Measurements from ENCODE around the gene PLAC1.

Gene PLAC1

DNA sequence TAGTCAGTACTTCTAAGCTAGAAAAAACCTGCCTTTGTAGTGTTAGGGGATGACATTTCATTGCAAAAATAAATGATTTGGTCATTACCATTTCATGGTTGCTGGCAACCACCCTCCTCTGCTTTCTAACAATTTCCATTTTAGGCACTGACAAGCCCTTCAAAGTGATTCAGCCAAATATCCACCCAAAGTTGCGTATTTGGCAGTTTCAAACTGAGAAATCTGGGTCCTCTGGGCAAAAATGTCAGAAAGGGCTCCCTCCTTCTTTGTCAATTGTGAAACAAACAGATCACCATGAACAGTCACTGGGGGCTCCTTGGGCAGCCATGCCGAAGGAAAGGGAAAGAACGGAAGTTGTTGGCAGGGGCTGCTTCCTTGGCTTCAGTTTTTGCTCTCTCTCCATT, 33.0 kb downstream of the PLAC1 start:
- H3K4me3 ChIP-seq (ENCODE audit: low read depth, low read length): no peak overlapping the region
- TF ChIP-seq CTCF (IDR thresholded peaks at IDR 0.05; ENCODE audit: control insufficient read depth, extremely low read depth, insufficient read depth): no peak
- no peak for DNase-seq (ENCODE audit: low read depth)

GRCh38 chrX:134624046-134624430, 34.2 kb downstream of the PLAC1 start:
- no peak for DNase-seq (ENCODE audit: low read depth)

GRCh38 chrX:134623293-134624045, 34.8 kb downstream of the PLAC1 start:
- no peak for TF ChIP-seq CTCF (IDR thresholded peaks at IDR 0.05; ENCODE audit: control insufficient read depth, extremely low read depth, insufficient read depth)
- DNase-seq (ENCODE audit: low read depth): no peak
- no peak overlapping the region for H3K4me3 ChIP-seq (ENCODE audit: low read depth, low read length)

More at GRCh38 chrX:134624046-134624430, 34.2 kb downstream of the PLAC1 start:
- TF ChIP-seq CTCF (IDR thresholded peaks at IDR 0.05; ENCODE audit: control insufficient read depth, extremely low read depth, insufficient read depth): no peak
- H3K4me3 ChIP-seq (ENCODE audit: low read depth, low read length): no peak overlapping the region

DNA sequence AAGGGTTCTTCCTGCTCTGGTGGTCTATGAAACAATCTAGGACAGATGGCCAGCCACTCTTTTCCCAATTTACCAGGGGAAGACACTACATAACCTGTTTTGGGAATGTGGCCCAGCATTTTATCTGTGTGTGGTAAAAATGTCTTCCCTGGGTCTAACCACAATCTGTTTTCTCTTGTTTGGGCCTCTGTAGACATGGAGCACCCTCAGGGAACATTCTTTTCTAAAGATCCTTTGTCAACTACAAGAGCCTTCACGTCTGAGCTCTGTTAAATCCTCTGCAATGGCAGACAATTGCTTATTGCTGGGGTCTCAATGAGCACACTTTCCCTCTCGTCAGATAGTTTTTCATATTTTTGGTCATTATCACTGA, 35.5 kb downstream of the PLAC1 start:
- DNase-seq (ENCODE audit: low read depth): no peak
- H3K4me3 ChIP-seq (ENCODE audit: low read depth, low read length): no peak overlapping the region
- no peak for TF ChIP-seq CTCF (IDR thresholded peaks at IDR 0.05; ENCODE audit: control insufficient read depth, extremely low read depth, insufficient read depth)

GRCh38 chrX:134622056-134622812, 36.0 kb downstream of the PLAC1 start:
- DNase-seq (ENCODE audit: low read depth): no peak

DNA sequence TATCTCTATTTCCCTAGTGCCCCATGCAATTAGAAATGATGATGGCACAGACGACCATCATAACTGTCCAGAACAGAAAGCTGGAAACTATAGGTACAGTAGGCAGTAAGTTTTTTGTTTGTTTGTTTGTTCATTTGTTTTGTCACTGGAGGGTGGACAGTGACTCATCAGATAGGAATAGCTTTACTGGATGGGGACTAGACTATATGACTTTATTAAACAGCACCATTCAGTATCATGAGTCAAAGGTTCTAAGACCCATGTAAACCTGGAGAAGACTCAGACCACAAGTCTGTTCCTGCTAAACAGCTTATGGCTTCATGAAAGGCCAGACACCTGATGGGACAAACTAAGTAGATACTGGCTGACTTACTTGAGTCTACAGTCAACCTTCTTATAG, 38.4 kb downstream of the PLAC1 start:
- TF ChIP-seq CTCF (IDR thresholded peaks at IDR 0.05; ENCODE audit: control insufficient read depth, extremely low read depth, insufficient read depth): no peak
- DNase-seq (ENCODE audit: low read depth): no peak
- H3K4me3 ChIP-seq (ENCODE audit: low read depth, low read length): no peak overlapping the region

More at GRCh38 chrX:134622056-134622812, 36.0 kb downstream of the PLAC1 start:
- TF ChIP-seq CTCF (IDR thresholded peaks at IDR 0.05; ENCODE audit: control insufficient read depth, extremely low read depth, insufficient read depth): no peak
- H3K4me3 ChIP-seq (ENCODE audit: low read depth, low read length): no peak overlapping the region

Data from LNCaP clone FGC (cell line).